Kidney (tissue), 14 donors: ENCODE results near the gene CACNG5. TPM values are rescaled to one million over a fixed set of nuclear protein-coding genes. Genes with fewer than 3 reads are reported as not detected.

Experiments
- DNase-seq, 5 donors: peaks; one replicate each; pipeline ENCODE4 v3.0.0-alpha.2; 2013 to 2020
- FAIRE-seq: peaks from 2 replicates; lab custom pipeline; 2012; peaks lifted over from hg19 to GRCh38; lab: Jason Lieb, UNC
- H3K27ac ChIP-seq, 2 donors: one replicate each; pipeline ENCODE4 v1.7.0; 2013; ENCODE audit warnings: low read depth in 2 of 2, low read length in 2 of 2, inconsistent platforms in 1 of 2
- H3K27me3 ChIP-seq: one replicate; pipeline ENCODE4 v1.7.1; 2013; ENCODE audit warnings: low read length, inconsistent platforms; ENCODE audit not compliant: control insufficient read depth, insufficient read depth
- H3K36me3 ChIP-seq, 3 donors: one replicate each; pipeline versions ENCODE4 v1.7.0 to v1.7.1; 2013; ENCODE audit warnings: low read length in 3 of 3, control low read depth in 1 of 3, inconsistent platforms in 1 of 3; ENCODE audit not compliant: insufficient read depth in 3 of 3, control insufficient read depth in 2 of 3
- H3K4me1 ChIP-seq, 3 donors: one replicate each; pipeline versions ENCODE4 v1.7.0 to v1.7.1; 2013; ENCODE audit warnings: low read length in 3 of 3, inconsistent platforms in 1 of 3, low read depth in 1 of 3; ENCODE audit not compliant: control insufficient read depth in 2 of 3, insufficient read depth in 2 of 3
- H3K4me3 ChIP-seq, 3 donors: one replicate each; pipeline versions ENCODE4 v1.7.0 to v1.8.1; 2013; ENCODE audit warnings: low read length in 3 of 3, control low read depth in 1 of 3, inconsistent platforms in 1 of 3
- H3K9ac ChIP-seq, 3 donors: one replicate each; pipeline versions ENCODE4 v1.7.0 to v1.7.1; 2013; ENCODE audit warnings: low read length in 3 of 3, control low read depth in 1 of 3, inconsistent platforms in 1 of 3
- H3K9me3 ChIP-seq, 3 donors: one replicate each; pipeline versions ENCODE4 v1.7.0 to v1.7.1; 2013; ENCODE audit warnings: low read length in 3 of 3, control low read depth in 1 of 3, inconsistent platforms in 1 of 3; ENCODE audit not compliant: control insufficient read depth in 2 of 3, insufficient read depth in 1 of 3
- CTCF ChIP-seq: IDR thresholded peaks from 3 replicates; pipeline ENCODE4 v1.5.1; 2012; ENCODE audit warnings: mild to moderate bottlenecking, moderate library complexity, borderline replicate concordance; ENCODE audit not compliant: insufficient read depth; ENCODE audit errors: extremely low read depth
- intact Hi-C: fragments of 100-400 bp; cut with DNase I; formaldehyde crosslinking; loops from one replicate; pipeline ENCODE4 v1.11.1; 2022
- polyA plus RNA-seq: library from polyadenylated mRNA; stranded (reverse); fragments of 350-450 nt; fragmentation: Illumina TruSeq; extraction: RNeasy Lipid Tissue Mini Kit (QIAGEN cat#74804); gene quantifications from one replicate; pipeline ENCODE4 v1.2.3, GENCODE V29; 2014; ENCODE audit warnings: low read depth, low replicate concordance; ENCODE audit not compliant: insufficient read depth
- total RNA-seq: library from RNA; stranded (reverse); fragmentation: NEBNext Ultra II Directional; extraction: Animal tissue kit (Norgen Biotek cat#: 25700); gene quantifications from one replicate; pipeline ENCODE4 v1.2.1, GENCODE V29; 2021
- donor health status: control.
- donor health status: control.
- donor health status: control.
- donor health status: control.
- donor health status: control.
- donor health status: DM: yes; HTN: yes; CAD: no.
- donor health status: Normal renal cell carcinoma (clear cell type).

The CACNG5 gene
- total and polyA plus RNA-seq, 2 donors from 2014 or later = not detected

- no peak for TF ChIP-seq CTCF
- Histone ChIP-seq H3K36me3 (no peaks in the 10 kb centered on the region), H3K4me3 (no peak overlapping the region), H3K27ac (no peak overlapping the region), H3K9ac (no peak overlapping the region), H3K27me3 (peaks cover 4% of the 10 kb centered on the region), H3K4me1 (peaks cover 0 to 2% (median 0%) of the 10 kb centered on the region in 3 donors), H3K9me3 (no peaks in the 10 kb centered on the region)
- FAIRE-seq (no peak), DNase-seq (peak in 1 of 5 donors; percentile 15)
- intact Hi-C loops = no loop called here
These were observed 559 bp downstream of the CACNG5 start for GRCh38 chr17:66835476-66835875.

DNA sequence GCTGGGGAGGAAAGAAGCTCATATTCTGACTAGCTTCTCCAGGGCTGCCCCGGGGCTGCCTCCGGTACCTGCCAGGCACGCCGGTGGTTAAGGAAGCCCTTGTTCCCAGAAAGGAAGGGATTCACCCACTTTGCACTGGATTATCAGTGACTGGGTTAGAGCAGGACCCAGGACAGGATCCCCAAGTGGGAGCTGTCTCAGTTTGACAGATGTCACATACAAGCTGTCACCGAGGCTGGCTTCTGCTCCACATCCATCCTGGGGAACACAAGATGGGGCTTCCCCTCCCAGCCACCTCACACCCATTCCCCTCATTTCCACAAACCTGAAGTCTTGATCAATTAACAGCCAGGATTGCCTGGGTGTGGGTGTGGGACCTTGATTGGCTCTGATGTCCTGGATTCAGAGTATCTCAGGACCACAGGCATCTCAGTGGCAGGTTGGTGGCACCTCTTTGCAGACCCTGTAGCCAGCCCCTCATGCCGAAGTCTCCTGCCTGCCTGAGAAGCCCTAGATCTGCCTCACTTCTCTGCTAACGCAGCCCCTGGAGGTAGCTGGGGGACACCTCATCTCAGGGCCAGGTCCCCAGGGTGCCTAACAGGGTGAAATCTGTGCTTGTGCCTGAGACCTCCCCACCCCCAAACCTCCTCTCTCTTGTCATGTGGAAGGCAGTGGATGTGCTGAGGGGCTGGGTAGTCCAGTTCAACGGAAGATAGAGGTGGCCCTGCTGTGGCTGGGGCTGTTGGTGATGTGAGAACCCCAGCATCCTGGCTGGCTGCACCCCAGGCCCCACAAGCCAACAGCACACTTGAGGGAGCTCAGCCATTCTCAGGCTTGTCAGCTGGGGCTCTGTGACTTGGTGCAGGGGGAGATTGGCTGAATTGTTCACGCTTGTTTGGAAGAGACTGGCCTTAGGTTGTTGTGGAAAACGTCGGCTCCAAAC is 1.4 kb downstream of the CACNG5 start:
- H3K27me3 ChIP-seq = peaks cover 4% of the 10 kb centered on the region
- no peaks in the 10 kb centered on the region for H3K36me3 ChIP-seq
- FAIRE-seq (no peak), DNase-seq (no peak)
- no peak overlapping the region for H3K27ac ChIP-seq
- intact Hi-C loops = no loop called here
- H3K9me3 ChIP-seq = no peaks in the 10 kb centered on the region
- no peak overlapping the region for H3K4me3 ChIP-seq
- TF ChIP-seq CTCF = no peak
- peaks cover 0 to 2% (median 0%) of the 10 kb centered on the region in 3 donors for H3K4me1 ChIP-seq
- H3K9ac ChIP-seq = no peak overlapping the region

DNA sequence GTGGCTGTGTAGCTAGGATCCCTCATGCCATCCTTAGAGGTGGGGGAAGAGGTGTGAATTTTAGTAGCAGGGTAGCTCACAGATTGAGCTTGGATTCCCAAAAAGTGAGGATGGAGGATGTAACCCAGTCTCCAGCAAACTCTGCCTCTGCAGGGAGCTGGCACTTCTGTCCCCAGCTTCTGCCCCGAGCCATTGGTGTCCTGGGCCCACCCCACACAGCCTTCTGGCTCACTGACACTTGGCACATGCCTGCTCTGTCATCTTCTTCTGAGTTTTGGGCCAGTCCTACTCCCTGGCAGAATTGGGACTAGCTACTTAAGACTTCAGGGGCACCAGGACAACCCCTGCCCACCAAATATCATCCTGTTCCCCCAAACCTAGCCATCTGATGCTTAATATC is 2.3 kb downstream of the CACNG5 start:
- no peak overlapping the region for H3K9ac ChIP-seq
- intact Hi-C loops = no loop called here
- H3K27me3 ChIP-seq = peaks cover 4% of the 10 kb centered on the region
- no peak overlapping the region for H3K27ac ChIP-seq
- DNase-seq = no peak
- H3K4me3 ChIP-seq = no peak overlapping the region
- no peaks in the 10 kb centered on the region for H3K36me3 ChIP-seq
- H3K9me3 ChIP-seq = no peaks in the 10 kb centered on the region
- FAIRE-seq = no peak
- peaks cover 0 to 2% (median 0%) of the 10 kb centered on the region in 3 donors for H3K4me1 ChIP-seq
- TF ChIP-seq CTCF = no peak
